ENCODE data around the gene CDO1. TPM values are rescaled to one million over a fixed set of nuclear protein-coding genes. Genes with fewer than 3 reads are reported as not detected.

CDO1 gene
- total and polyA plus RNA-seq, 2 of the 8 experiments (the other 6 are each of a cell fraction or from before 2014, with no cell fraction given) = 26.1 to 29.5 TPM

DNA sequence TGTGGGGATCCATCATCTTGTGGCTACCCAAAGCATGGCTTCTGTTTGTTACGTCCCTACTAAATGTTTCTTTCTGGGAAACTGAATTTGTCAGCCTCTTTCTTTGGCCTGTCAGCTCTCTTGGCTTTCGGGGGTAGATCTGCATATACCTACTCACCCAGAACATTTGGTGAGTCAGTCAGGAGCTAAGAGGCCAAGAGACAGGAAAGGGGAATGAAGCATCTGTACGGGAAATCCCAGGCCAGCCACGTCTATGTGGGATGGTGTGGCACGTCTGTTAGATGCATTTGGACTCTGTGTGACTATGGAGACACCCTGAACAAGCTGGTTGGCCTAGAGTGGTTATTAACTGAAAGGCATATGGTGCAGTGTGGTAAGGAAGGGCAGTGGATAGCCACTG is 58.1 kb downstream of the CDO1 start:
- no peaks in the 10 kb centered on the region; the same call in 1 of the 2 replicates for H3K23me2 ChIP-seq (ENCODE audit: low read depth, low read length)
- H4K8ac ChIP-seq (ENCODE audit: extremely low read depth, insufficient read depth, low read length) = no peak overlapping the region
- DNase-seq (ENCODE audit: low read depth in 1 of 2, low spot score in 2 of 2) (no peak), FAIRE-seq (no peak)
- H3K56ac ChIP-seq (replicated peaks; ENCODE audit: insufficient read length, low read depth, low read length) = no peak overlapping the region
- TF ChIP-seq POLR2A (IDR thresholded peaks at IDR 0.05; ENCODE audit: control extremely low read depth in 1 of 2, low read depth in 2 of 2, low read length in 2 of 2) (no peak), RBBP5 (IDR thresholded peaks at IDR 0.05; ENCODE audit: borderline replicate concordance, low read depth, low read length) (no peak), SP4 (IDR thresholded peaks at IDR 0.05; ENCODE audit: low read length) (no peak)
- H3K36me3 ChIP-seq (ENCODE audit: control insufficient read depth in 2 of 4, insufficient read depth in 4 of 4, low read length in 3 of 4) = no peaks in the 10 kb centered on the region; a peak in 1 of 8 replicates
- no peaks in the 10 kb centered on the region for H3K79me1 ChIP-seq (ENCODE audit: low read depth, low read length)
- H2AFZ ChIP-seq (ENCODE audit: low read length) = no peak overlapping the region
- no peak overlapping the region for H3K4me2 ChIP-seq (ENCODE audit: insufficient read depth in 1 of 2, low read depth in 2 of 2, low read length in 2 of 2)
- CTCF ChIA-PET (ENCODE audit: partially characterized antibody) = interaction anchor here (0.8 to 2.7 kb wide), 3 partner anchors 12 to 61 kb away, joined by 3 to 9 read pairs (median 7); no protein-coding TSS in a partner anchor
- no peak overlapping the region for H2BK20ac ChIP-seq (ENCODE audit: low read length)
- H3K4ac ChIP-seq (replicated peaks; ENCODE audit: insufficient read length, low read depth, low read length) = no peak overlapping the region
- no peak overlapping the region for H2BK12ac ChIP-seq (ENCODE audit: low read depth, low read length)
- no peaks in the 10 kb centered on the region for H3K27me3 ChIP-seq (replicated peaks in 1 of 4; ENCODE audit: control insufficient read depth in 3 of 4, extremely low read depth in 1 of 4, insufficient read depth in 3 of 4, low read length in 3 of 4)
- no peaks in the 10 kb centered on the region for H4K20me1 ChIP-seq (replicated peaks in 1 of 2; ENCODE audit: control insufficient read depth in 1 of 2, insufficient read depth in 2 of 2, low read length in 2 of 2)
- H3K79me2 ChIP-seq (ENCODE audit: control insufficient read depth in 1 of 2, insufficient read depth in 2 of 2, low read length in 2 of 2) = no peaks in the 10 kb centered on the region
- H3K18ac ChIP-seq (ENCODE audit: extremely low read depth, low read length) = no peak overlapping the region
- no peak overlapping the region for H4K5ac ChIP-seq (ENCODE audit: insufficient read length, low read depth, low read length)
- no peak overlapping the region for H2AK5ac ChIP-seq (ENCODE audit: low read depth, low read length)
- no peak overlapping the region for H2BK120ac ChIP-seq (replicated peaks; ENCODE audit: low read depth, low read length)
- POLR2A ChIA-PET (ENCODE audit: partially characterized antibody) = interaction anchor here (1.2 kb wide), 1 partner anchor 11 kb away, joined by 3 read pairs; no protein-coding TSS in a partner anchor
- no peak overlapping the region for H3K4me3 ChIP-seq (ENCODE audit: extremely low read depth in 1 of 4, insufficient read depth in 2 of 4, low read depth in 3 of 4, low read length in 4 of 4)
- H3K4me1 ChIP-seq (replicated peaks in 1 of 4; ENCODE audit: control insufficient read depth in 3 of 4, insufficient read depth in 4 of 4, low read length in 3 of 4) = no peaks in the 10 kb centered on the region
- 87% methylated on average over 5 of the region's 5 CpGs; no CpG with 5 or more reads in 1 of the 2 experiments for WGBS, 2 experiments (ENCODE audit: extremely low coverage in 1 of 2, insufficient coverage in 1 of 2, insufficient read length in 1 of 2, insufficient replicate concordance in 2 of 2, low coverage in 1 of 2, low lambda C conversion rate in 2 of 2, missing lambda C conversion rate in 1 of 2)
- H2BK5ac ChIP-seq (ENCODE audit: low read depth, low read length) = no peak overlapping the region
- H3K9me3 ChIP-seq (ENCODE audit: insufficient read depth in 2 of 2, low read depth in 1 of 2, low read length in 1 of 2) = peaks cover 3 to 6% of the 10 kb centered on the region in 2 experiments; a peak in 2 of 4 replicates
- no peak overlapping the region for H3K23ac ChIP-seq (ENCODE audit: insufficient read length)
- H4K91ac ChIP-seq (replicated peaks; ENCODE audit: insufficient read length, low read length) = no peak overlapping the region
- no peak overlapping the region for H2BK15ac ChIP-seq (ENCODE audit: low read length)
- H3K14ac ChIP-seq (ENCODE audit: insufficient read length) = peak overlapping the region; percentile 51
- no peak overlapping the region for H3K27ac ChIP-seq (ENCODE audit: low read depth, low read length)
- H3K9ac ChIP-seq (replicated peaks in 1 of 4; ENCODE audit: extremely low read depth in 1 of 4, low read depth in 3 of 4, low read length in 3 of 4) = no peak overlapping the region
